SU-DHL-6 (cell line): Measurements from ENCODE around the gene ANKH.

Source experiments
- CTCF ChIP-seq: fragments of 200-600 bp; sonication (generic); IDR thresholded peaks from one replicate; pipeline ENCODE4 v1.5.1; 2017; ENCODE audit warnings: antibody characterized with exemption, mild to moderate bottlenecking, low read length, moderate library complexity; ENCODE audit not compliant: insufficient read depth, poor library complexity, severe bottlenecking
- EZH2phosphoT487 ChIP-seq: fragments of 200-600 bp; sonication (generic), shearing (Covaris generic); conservative IDR thresholded peaks from 2 replicates; pipeline ENCODE4 v1.6.1; 2018; ENCODE audit warnings: mild to moderate bottlenecking, antibody characterized with exemption, low read length, moderate library complexity, mixed read lengths

GRCh38 chr5:14876095-14876494, 4.5 kb upstream of the ANKH start:
- no peak for TF ChIP-seq CTCF
- no peak for TF ChIP-seq EZH2phosphoT487
